ENCODE measurements around the gene MBNL2.

MBNL2 gene

GRCh38 chr13:97235549-97236231, 13.6 kb downstream of the MBNL2 start:
- DNase-seq = no peak

- no peak for DNase-seq
Measured at GRCh38 chr13:97237388-97237787, 15.3 kb downstream of the MBNL2 start.

- DNase-seq = no peak
Measured at GRCh38 chr13:97238432-97238831, 16.3 kb downstream of the MBNL2 start.

GRCh38 chr13:97238883-97239282, 16.8 kb downstream of the MBNL2 start:
- no peak for DNase-seq

- DNase-seq = no peak
Measured at GRCh38 chr13:97239306-97239705, 17.2 kb downstream of the MBNL2 start.

GRCh38 chr13:97239943-97240787, 18.0 kb downstream of the MBNL2 start:
- DNase-seq = no peak

- DNase-seq = no peak
Measured at GRCh38 chr13:97240788-97241734, 18.9 kb downstream of the MBNL2 start.

- no peak for DNase-seq
Measured at GRCh38 chr13:97241761-97242160, 19.6 kb downstream of the MBNL2 start.

- DNase-seq = no peak
Measured at GRCh38 chr13:97242755-97243497, 20.8 kb downstream of the MBNL2 start.

GRCh38 chr13:97243915-97244781, 22.0 kb downstream of the MBNL2 start:
- DNase-seq = no peak

- DNase-seq = no peak
Measured at GRCh38 chr13:97245011-97245410, 22.9 kb downstream of the MBNL2 start.

- no peak for DNase-seq
Measured at GRCh38 chr13:97246596-97247158, 24.5 kb downstream of the MBNL2 start.

GRCh38 chr13:97248243-97248642, 26.1 kb downstream of the MBNL2 start:
- no peak for DNase-seq

GRCh38 chr13:97249093-97249795, 27.1 kb downstream of the MBNL2 start:
- no peak for DNase-seq

GRCh38 chr13:97249796-97250495, 27.8 kb downstream of the MBNL2 start:
- DNase-seq = no peak

- no peak for DNase-seq
Measured at GRCh38 chr13:97250560-97250959, 28.4 kb downstream of the MBNL2 start.

GRCh38 chr13:97252735-97253134, 30.6 kb downstream of the MBNL2 start:
- no peak for DNase-seq

GRCh38 chr13:97253581-97254293, 31.6 kb downstream of the MBNL2 start:
- no peak for DNase-seq

GRCh38 chr13:97254816-97255215, 32.7 kb downstream of the MBNL2 start:
- no peak for DNase-seq
